ENCODE measurements around the gene MCF2L. TPM values are rescaled to one million over a fixed set of nuclear protein-coding genes. Genes with fewer than 3 reads are reported as not detected.
"Not testable (repeated sequence)": the region's sequence is repeated elsewhere in the genome, so short reads cannot be mapped to it uniquely, and the experiment has no call there.

MCF2L gene
- total RNA-seq, 4 donors from 2014 or later = 25.0 to 103 (median 61.0) TPM

DNA sequence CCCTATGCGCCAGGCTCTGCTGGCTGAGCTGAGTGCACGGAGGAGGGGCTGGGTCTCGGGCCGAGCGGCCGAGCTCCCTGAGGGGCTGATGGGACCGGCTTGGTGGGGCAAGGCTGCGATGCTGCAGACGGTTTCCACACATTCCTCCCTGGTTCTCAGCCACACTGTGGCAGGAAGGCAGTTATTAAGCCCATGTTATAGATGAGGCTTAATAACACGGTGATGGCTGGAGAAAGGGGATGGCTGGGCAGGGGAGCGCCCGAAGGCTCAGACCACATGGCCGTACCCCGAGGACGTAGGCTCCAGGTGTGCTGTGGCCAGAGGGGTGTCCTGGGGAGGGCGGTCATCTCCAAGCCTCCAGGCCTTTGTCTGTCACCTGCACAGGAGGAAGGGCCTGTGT lies 58.6 kb downstream of the MCF2L start:
- intact Hi-C loops (cut with DNase I; ENCODE audit: low total_unique reads) = no loop called here

GRCh38 chr13:113028336-113029060 lies 59.5 kb downstream of the MCF2L start:
- TF ChIP-seq POLR2A (IDR thresholded peaks at IDR 0.05) = no peak
- TF ChIP-seq, protein P1, sequence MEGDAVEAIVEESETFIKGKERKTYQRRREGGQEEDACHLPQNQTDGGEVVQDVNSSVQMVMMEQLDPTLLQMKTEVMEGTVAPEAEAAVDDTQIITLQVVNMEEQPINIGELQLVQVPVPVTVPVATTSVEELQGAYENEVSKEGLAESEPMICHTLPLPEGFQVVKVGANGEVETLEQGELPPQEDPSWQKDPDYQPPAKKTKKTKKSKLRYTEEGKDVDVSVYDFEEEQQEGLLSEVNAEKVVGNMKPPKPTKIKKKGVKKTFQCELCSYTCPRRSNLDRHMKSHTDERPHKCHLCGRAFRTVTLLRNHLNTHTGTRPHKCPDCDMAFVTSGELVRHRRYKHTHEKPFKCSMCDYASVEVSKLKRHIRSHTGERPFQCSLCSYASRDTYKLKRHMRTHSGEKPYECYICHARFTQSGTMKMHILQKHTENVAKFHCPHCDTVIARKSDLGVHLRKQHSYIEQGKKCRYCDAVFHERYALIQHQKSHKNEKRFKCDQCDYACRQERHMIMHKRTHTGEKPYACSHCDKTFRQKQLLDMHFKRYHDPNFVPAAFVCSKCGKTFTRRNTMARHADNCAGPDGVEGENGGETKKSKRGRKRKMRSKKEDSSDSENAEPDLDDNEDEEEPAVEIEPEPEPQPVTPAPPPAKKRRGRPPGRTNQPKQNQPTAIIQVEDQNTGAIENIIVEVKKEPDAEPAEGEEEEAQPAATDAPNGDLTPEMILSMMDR (IDR thresholded peaks at IDR 0.05) = no peak
- Histone ChIP-seq H3K4me3 (no peak overlapping the region), H3K27me3 (no peaks in the 10 kb centered on the region), H3K4me1 (no peaks in the 10 kb centered on the region), H3K9me3 (no peaks in the 10 kb centered on the region), H3K27ac (no peak overlapping the region), H3K36me3 (no peaks in the 10 kb centered on the region)
- intact Hi-C loops (cut with DNase I; ENCODE audit: low total_unique reads) = no loop called here
- DNase-seq = no peak

More for the DNA sequence above, 58.6 kb downstream of the MCF2L start:
- H3K27ac ChIP-seq = no peak overlapping the region
- no peak overlapping the region for H3K4me3 ChIP-seq
- H3K27me3 ChIP-seq = no peaks in the 10 kb centered on the region
- H3K36me3 ChIP-seq = no peaks in the 10 kb centered on the region
- no peaks in the 10 kb centered on the region for H3K9me3 ChIP-seq
- TF ChIP-seq POLR2A (IDR thresholded peaks at IDR 0.05) = no peak
- TF ChIP-seq, protein P1 (IDR thresholded peaks at IDR 0.05) = no peak
- no peak for DNase-seq
- H3K4me1 ChIP-seq = no peaks in the 10 kb centered on the region

DNA sequence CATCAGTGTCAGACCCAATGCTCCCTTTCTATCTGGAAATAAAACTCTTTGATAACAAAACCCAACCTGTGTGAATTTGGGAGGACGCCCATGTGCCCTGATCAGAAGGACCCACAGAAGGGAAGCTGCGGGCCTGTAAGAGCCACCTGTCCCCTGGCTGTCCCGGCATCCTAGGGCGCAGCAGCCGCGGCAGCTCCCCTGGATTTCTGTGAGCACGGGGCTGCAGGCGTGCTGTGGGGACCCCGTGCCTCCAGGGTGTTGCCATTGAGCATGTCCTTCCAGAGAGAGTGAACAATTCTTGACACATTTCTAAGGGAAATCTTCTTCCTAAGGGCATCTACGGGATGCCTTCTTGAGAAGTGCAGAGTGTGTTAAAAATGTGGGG lies 60.0 kb downstream of the MCF2L start:
- H3K27me3 ChIP-seq = no peaks in the 10 kb centered on the region
- intact Hi-C loops (cut with DNase I; ENCODE audit: low total_unique reads) = no loop called here
- no peak for DNase-seq
- H3K4me1 ChIP-seq = no peaks in the 10 kb centered on the region
- no peak overlapping the region for H3K27ac ChIP-seq
- H3K36me3 ChIP-seq = no peaks in the 10 kb centered on the region
- no peak overlapping the region for H3K4me3 ChIP-seq
- H3K9me3 ChIP-seq = no peaks in the 10 kb centered on the region
- TF ChIP-seq POLR2A (IDR thresholded peaks at IDR 0.05) = no peak
- TF ChIP-seq, protein P1 (IDR thresholded peaks at IDR 0.05) = no peak

GRCh38 chr13:113029487-113030258 lies 60.7 kb downstream of the MCF2L start:
- no peaks in the 10 kb centered on the region for H3K27me3 ChIP-seq
- intact Hi-C loops (cut with DNase I; ENCODE audit: low total_unique reads) = no loop called here
- no peaks in the 10 kb centered on the region for H3K9me3 ChIP-seq
- no peak for DNase-seq
- no peak overlapping the region for H3K27ac ChIP-seq
- H3K4me1 ChIP-seq = no peaks in the 10 kb centered on the region
- H3K36me3 ChIP-seq = no peaks in the 10 kb centered on the region
- no peak overlapping the region for H3K4me3 ChIP-seq
- TF ChIP-seq, protein P1 (IDR thresholded peaks at IDR 0.05) = peak; percentile 28 to 60 (median 41)
- no peak for TF ChIP-seq POLR2A (IDR thresholded peaks at IDR 0.05)

GRCh38 chr13:113030259-113030640 lies 61.2 kb downstream of the MCF2L start:
- H3K27me3 ChIP-seq; H3K36me3 ChIP-seq; H3K9me3 ChIP-seq; intact Hi-C loops (cut with DNase I; ENCODE audit: low total_unique reads); H3K27ac ChIP-seq; H3K4me1 ChIP-seq; DNase-seq; H3K4me3 ChIP-seq: not testable (repeated sequence)
